Activated CD4-positive, alpha-beta T cell treated with anti-CD3 and anti-CD28 coated beads, Interleukin-2, amount 10 ng/mL, durations not matched to agents 24 days and 14 days (primary cell): ENCODE data around the gene COL2A1. TPM values are rescaled to one million over a fixed set of nuclear protein-coding genes. Genes with fewer than 3 reads are reported as not detected.

Experiments used
- DNase-seq: peaks from one replicate; pipeline ENCODE4 v3.0.0; 2022
- H3K27ac Mint-ChIP-seq: one replicate; pipeline ENCODE4 v1.8.0; 2022; ENCODE audit warnings: mild to moderate bottlenecking, mixed read lengths
- H3K27me3 Mint-ChIP-seq: one replicate; pipeline ENCODE4 v1.8.0; 2022; ENCODE audit warnings: mixed read lengths
- H3K36me3 Mint-ChIP-seq: one replicate; pipeline ENCODE4 v1.8.0; 2022; ENCODE audit warnings: low read depth, mild to moderate bottlenecking, mixed read lengths
- H3K4me1 Mint-ChIP-seq: one replicate; pipeline ENCODE4 v1.8.0; 2021; ENCODE audit warnings: mixed read lengths
- H3K4me3 Mint-ChIP-seq: one replicate; pipeline ENCODE4 v1.8.0; 2022; ENCODE audit warnings: mild to moderate bottlenecking, moderate library complexity, mixed read lengths
- H3K9me3 Mint-ChIP-seq: one replicate; pipeline ENCODE4 v1.8.0; 2021; ENCODE audit warnings: mixed read lengths
- intact Hi-C: fragments of 100-400 bp; cut with micrococcal nuclease; formaldehyde crosslinking; loops from one replicate; pipeline ENCODE4 v1.15.1; 2023
- total RNA-seq: library from RNA; stranded (reverse); gene quantifications from 2 replicates; pipeline ENCODE4 v1.2.3, GENCODE V29; 2022

The COL2A1 gene
- 0.07 TPM in 1 of 2 replicates, not detected in the other for total RNA-seq

- H3K4me1 Mint-ChIP-seq, result peaks cover 33% of the 10 kb centered on the region
- H3K27me3 Mint-ChIP-seq, result peaks cover 91% of the 10 kb centered on the region
- peak; percentile 75 for DNase-seq
- no peaks in the 10 kb centered on the region for H3K9me3 Mint-ChIP-seq
- H3K27ac Mint-ChIP-seq, result peak within 1 kb of the TSS; percentile 32
- H3K4me3 Mint-ChIP-seq, result peak within 1 kb of the TSS; percentile 60
- intact Hi-C loops, result loop anchor here (5.0 kb wide), 2 partner anchors 183 to 978 kb away; no protein-coding TSS in a partner anchor
- no peaks in the 10 kb centered on the region for H3K36me3 Mint-ChIP-seq
Measured at GRCh38 chr12:48004053-48004941, at the start of gene COL2A1. TSS of gene COL2A1 (minus strand) at chr12:48004476. CDS start at chr12:48004321, 155 bp downstream.

GRCh38 chr12:48053883-48054282 lies 49.6 kb upstream of the COL2A1 start:
- H3K27me3 Mint-ChIP-seq, result no peaks in the 10 kb centered on the region
- H3K27ac Mint-ChIP-seq, result no peak overlapping the region
- H3K4me1 Mint-ChIP-seq, result peaks cover 4% of the 10 kb centered on the region
- DNase-seq, result no peak
- no peak overlapping the region for H3K4me3 Mint-ChIP-seq
- intact Hi-C loops, result no loop called here
- H3K36me3 Mint-ChIP-seq, result peaks cover 27% of the 10 kb centered on the region
- peaks cover 7% of the 10 kb centered on the region for H3K9me3 Mint-ChIP-seq

- intact Hi-C loops, result no loop called here
- Mint-ChIP-seq H3K4me3 (no peak overlapping the region), H3K36me3 (peaks cover 24% of the 10 kb centered on the region), H3K27ac (no peak overlapping the region), H3K27me3 (no peaks in the 10 kb centered on the region), H3K4me1 (peaks cover 4% of the 10 kb centered on the region), H3K9me3 (no peaks in the 10 kb centered on the region)
- no peak for DNase-seq
Measured at GRCh38 chr12:48053122-48053521, 48.8 kb upstream of the COL2A1 start.

GRCh38 chr12:48051681-48052080 lies 47.4 kb upstream of the COL2A1 start:
- peaks cover 4% of the 10 kb centered on the region for H3K4me1 Mint-ChIP-seq
- H3K27ac Mint-ChIP-seq, result no peak overlapping the region
- no peak overlapping the region for H3K4me3 Mint-ChIP-seq
- H3K36me3 Mint-ChIP-seq, result peaks cover 31% of the 10 kb centered on the region
- intact Hi-C loops, result no loop called here
- no peaks in the 10 kb centered on the region for H3K27me3 Mint-ChIP-seq
- DNase-seq, result no peak
- no peaks in the 10 kb centered on the region for H3K9me3 Mint-ChIP-seq

- intact Hi-C loops, result no loop called here
Measured at GRCh38 chr12:48050174-48050573, 45.9 kb upstream of the COL2A1 start.

GRCh38 chr12:48045965-48046518 lies 41.8 kb upstream of the COL2A1 start:
- no peak for DNase-seq
- peaks cover 38% of the 10 kb centered on the region for H3K36me3 Mint-ChIP-seq
- intact Hi-C loops, result no loop called here
- no peaks in the 10 kb centered on the region for H3K9me3 Mint-ChIP-seq
- H3K27ac Mint-ChIP-seq, result no peak overlapping the region
- no peaks in the 10 kb centered on the region for H3K27me3 Mint-ChIP-seq
- H3K4me1 Mint-ChIP-seq, result no peaks in the 10 kb centered on the region
- H3K4me3 Mint-ChIP-seq, result no peak overlapping the region

More at GRCh38 chr12:48050174-48050573, 45.9 kb upstream of the COL2A1 start:
- Mint-ChIP-seq H3K9me3 (no peaks in the 10 kb centered on the region), H3K27ac (no peak overlapping the region), H3K4me3 (no peak overlapping the region), H3K36me3 (peaks cover 43% of the 10 kb centered on the region), H3K4me1 (peaks cover 4% of the 10 kb centered on the region), H3K27me3 (no peaks in the 10 kb centered on the region)
- DNase-seq, result no peak

GRCh38 chr12:48045061-48045846 lies 41.0 kb upstream of the COL2A1 start:
- Mint-ChIP-seq H3K36me3 (peaks cover 38% of the 10 kb centered on the region), H3K9me3 (no peaks in the 10 kb centered on the region), H3K27me3 (no peaks in the 10 kb centered on the region), H3K4me1 (no peaks in the 10 kb centered on the region), H3K27ac (no peak overlapping the region), H3K4me3 (no peak overlapping the region)
- intact Hi-C loops, result no loop called here
- DNase-seq, result no peak

GRCh38 chr12:48044396-48044795 lies 40.1 kb upstream of the COL2A1 start:
- DNase-seq, result no peak
- peaks cover 41% of the 10 kb centered on the region for H3K36me3 Mint-ChIP-seq
- no peaks in the 10 kb centered on the region for H3K27me3 Mint-ChIP-seq
- no peaks in the 10 kb centered on the region for H3K4me1 Mint-ChIP-seq
- H3K4me3 Mint-ChIP-seq, result no peak overlapping the region
- intact Hi-C loops, result no loop called here
- H3K9me3 Mint-ChIP-seq, result no peaks in the 10 kb centered on the region
- H3K27ac Mint-ChIP-seq, result no peak overlapping the region

- Mint-ChIP-seq H3K27me3 (no peaks in the 10 kb centered on the region), H3K27ac (no peak overlapping the region), H3K9me3 (no peaks in the 10 kb centered on the region), H3K4me1 (no peaks in the 10 kb centered on the region), H3K4me3 (no peak overlapping the region), H3K36me3 (peaks cover 37% of the 10 kb centered on the region)
- intact Hi-C loops, result no loop called here
- DNase-seq, result no peak
Measured at GRCh38 chr12:48043771-48044170, 39.5 kb upstream of the COL2A1 start.

GRCh38 chr12:48041591-48042423 lies 37.5 kb upstream of the COL2A1 start:
- H3K36me3 Mint-ChIP-seq, result peaks cover 24% of the 10 kb centered on the region
- no peak for DNase-seq
- peaks cover 5% of the 10 kb centered on the region for H3K4me1 Mint-ChIP-seq
- H3K4me3 Mint-ChIP-seq, result no peak overlapping the region
- intact Hi-C loops, result no loop called here
- no peaks in the 10 kb centered on the region for H3K27me3 Mint-ChIP-seq
- H3K9me3 Mint-ChIP-seq, result no peaks in the 10 kb centered on the region
- no peak overlapping the region for H3K27ac Mint-ChIP-seq

- H3K27me3 Mint-ChIP-seq, result no peaks in the 10 kb centered on the region
- no peak overlapping the region for H3K27ac Mint-ChIP-seq
- no peak for DNase-seq
- no peak overlapping the region for H3K4me3 Mint-ChIP-seq
- H3K36me3 Mint-ChIP-seq, result peaks cover 12% of the 10 kb centered on the region
- peaks cover 5% of the 10 kb centered on the region for H3K4me1 Mint-ChIP-seq
- intact Hi-C loops, result no loop called here
- no peaks in the 10 kb centered on the region for H3K9me3 Mint-ChIP-seq
Measured at GRCh38 chr12:48040354-48040753, 36.1 kb upstream of the COL2A1 start.

GRCh38 chr12:48039151-48039550 lies 34.9 kb upstream of the COL2A1 start:
- DNase-seq, result no peak
- no peaks in the 10 kb centered on the region for H3K9me3 Mint-ChIP-seq
- no peak overlapping the region for H3K4me3 Mint-ChIP-seq
- no peak overlapping the region for H3K27ac Mint-ChIP-seq
- H3K27me3 Mint-ChIP-seq, result no peaks in the 10 kb centered on the region
- intact Hi-C loops, result no loop called here
- H3K4me1 Mint-ChIP-seq, result peaks cover 5% of the 10 kb centered on the region
- peaks cover 6% of the 10 kb centered on the region for H3K36me3 Mint-ChIP-seq

GRCh38 chr12:48038085-48038484 lies 33.8 kb upstream of the COL2A1 start:
- DNase-seq, result no peak
- Mint-ChIP-seq H3K36me3 (peaks cover 2% of the 10 kb centered on the region), H3K4me3 (no peak overlapping the region), H3K9me3 (no peaks in the 10 kb centered on the region), H3K27me3 (no peaks in the 10 kb centered on the region), H3K4me1 (peaks cover 5% of the 10 kb centered on the region), H3K27ac (no peak overlapping the region)
- intact Hi-C loops, result no loop called here
